Type B pancreatic cell (in vitro differentiated cells): ENCODE data around the gene SPACA4. TPM values are rescaled to one million over a fixed set of nuclear protein-coding genes. Genes with fewer than 3 reads are reported as not detected.
"Not testable (repeated sequence)": the region's sequence is repeated elsewhere in the genome, so short reads cannot be mapped to it uniquely, and the experiment has no call there.

Experiments
- DNase-seq: peaks from one replicate; pipeline ENCODE4 v3.0.0; 2021; ENCODE audit warnings: mixed read lengths; ENCODE audit not compliant: unreplicated experiment; ENCODE audit errors: extremely low spot score
- H3K27ac Mint-ChIP-seq: 2 replicates; pipeline ENCODE4 v1.8.0; 2021; ENCODE audit warnings: mild to moderate bottlenecking, mixed read lengths
- H3K27me3 Mint-ChIP-seq: 2 replicates; pipeline ENCODE4 v1.8.0; 2021; ENCODE audit warnings: mixed read lengths
- H3K36me3 Mint-ChIP-seq: 2 replicates; pipeline ENCODE4 v1.8.0; 2021; ENCODE audit warnings: mixed read lengths
- H3K4me1 Mint-ChIP-seq: one replicate; pipeline ENCODE4 v1.8.0; 2021; ENCODE audit warnings: mixed read lengths; ENCODE audit not compliant: unreplicated experiment
- H3K4me3 Mint-ChIP-seq: 2 replicates; pipeline ENCODE4 v1.8.0; 2021; ENCODE audit warnings: mild to moderate bottlenecking, mixed read lengths
- H3K9me3 Mint-ChIP-seq: 2 replicates; pipeline ENCODE4 v1.8.0; 2021; ENCODE audit warnings: mixed read lengths
- CTCF ChIP-seq: fragments of 200-600 bp; sonication (generic); conservative IDR thresholded peaks from 2 replicates; pipeline ENCODE4 v1.5.0; 2021; ENCODE audit warnings: antibody characterized with exemption, mild to moderate bottlenecking
- total RNA-seq: library from RNA; stranded (reverse); gene quantifications from 2 replicates; pipeline ENCODE4 v1.2.1, GENCODE V29; 2021; ENCODE audit warnings: low replicate concordance

Gene SPACA4
- total RNA-seq, 1 donor from 2014 or later, result not detected

- Mint-ChIP-seq H3K36me3 (no peaks in the 10 kb centered on the region), H3K27ac (no peak overlapping the region), H3K4me3 (no peak overlapping the region), H3K4me1 (peaks cover 5% of the 10 kb centered on the region), H3K27me3 (no peaks in the 10 kb centered on the region), H3K9me3 (no peaks in the 10 kb centered on the region)
- no peak for DNase-seq
- no peak for TF ChIP-seq CTCF
These were observed 30.5 kb upstream of the SPACA4 start for GRCh38 chr19:48575931-48576622.

GRCh38 chr19:48577908-48578307, 28.6 kb upstream of the SPACA4 start:
- not testable (repeated sequence) for H3K36me3 Mint-ChIP-seq, H3K27me3 Mint-ChIP-seq, DNase-seq, H3K4me3 Mint-ChIP-seq, H3K4me1 Mint-ChIP-seq, H3K9me3 Mint-ChIP-seq, H3K27ac Mint-ChIP-seq

GRCh38 chr19:48578891-48579290, 27.7 kb upstream of the SPACA4 start:
- peaks cover 4% of the 10 kb centered on the region for H3K4me1 Mint-ChIP-seq
- H3K9me3 Mint-ChIP-seq, result no peaks in the 10 kb centered on the region
- no peak overlapping the region for H3K27ac Mint-ChIP-seq
- H3K4me3 Mint-ChIP-seq, result no peak overlapping the region
- no peaks in the 10 kb centered on the region for H3K36me3 Mint-ChIP-seq
- H3K27me3 Mint-ChIP-seq, result no peaks in the 10 kb centered on the region
- TF ChIP-seq CTCF, result no peak
- no peak for DNase-seq

GRCh38 chr19:48582168-48582567, 24.4 kb upstream of the SPACA4 start:
- Mint-ChIP-seq H3K27me3 (peaks cover 4% of the 10 kb centered on the region), H3K36me3 (no peaks in the 10 kb centered on the region), H3K4me3 (no peak overlapping the region), H3K9me3 (peaks cover 5% of the 10 kb centered on the region), H3K4me1 (peaks cover 10% of the 10 kb centered on the region), H3K27ac (peak overlapping the region; percentile 92)
- no peak for TF ChIP-seq CTCF
- DNase-seq, result no peak

GRCh38 chr19:48587387-48587786, 19.2 kb upstream of the SPACA4 start:
- H3K27me3 Mint-ChIP-seq, result peaks cover 9% of the 10 kb centered on the region
- no peak for TF ChIP-seq CTCF
- no peak overlapping the region for H3K27ac Mint-ChIP-seq
- H3K9me3 Mint-ChIP-seq, result peaks cover 5% of the 10 kb centered on the region
- H3K4me1 Mint-ChIP-seq, result peaks cover 17% of the 10 kb centered on the region
- no peaks in the 10 kb centered on the region for H3K36me3 Mint-ChIP-seq
- no peak overlapping the region for H3K4me3 Mint-ChIP-seq
- DNase-seq, result no peak

GRCh38 chr19:48588670-48589401, 17.7 kb upstream of the SPACA4 start:
- Mint-ChIP-seq H3K4me3 (peak overlapping the region; percentile 87), H3K36me3 (no peaks in the 10 kb centered on the region)

More at GRCh38 chr19:48588670-48589401, 17.7 kb upstream of the SPACA4 start:
- peaks cover 5% of the 10 kb centered on the region for H3K9me3 Mint-ChIP-seq
- H3K4me1 Mint-ChIP-seq, result peaks cover 16% of the 10 kb centered on the region
- H3K27ac Mint-ChIP-seq, result peak overlapping the region; percentile 79
- peaks cover 9% of the 10 kb centered on the region for H3K27me3 Mint-ChIP-seq
- TF ChIP-seq CTCF, result peak; percentile 98
- peak; percentile 95 for DNase-seq
